Activated CD4-positive, alpha-beta T cell treated with anti-CD3 and anti-CD28 coated beads for 1 hour (primary cell): ENCODE data around the gene RBP5.
"Not testable (repeated sequence)": the region's sequence is repeated elsewhere in the genome, so short reads cannot be mapped to it uniquely, and the experiment has no call there.

Experiments used
- DNase-seq: peaks from one replicate; pipeline ENCODE4 v3.0.0-alpha.2; 2020

Gene RBP5

DNA sequence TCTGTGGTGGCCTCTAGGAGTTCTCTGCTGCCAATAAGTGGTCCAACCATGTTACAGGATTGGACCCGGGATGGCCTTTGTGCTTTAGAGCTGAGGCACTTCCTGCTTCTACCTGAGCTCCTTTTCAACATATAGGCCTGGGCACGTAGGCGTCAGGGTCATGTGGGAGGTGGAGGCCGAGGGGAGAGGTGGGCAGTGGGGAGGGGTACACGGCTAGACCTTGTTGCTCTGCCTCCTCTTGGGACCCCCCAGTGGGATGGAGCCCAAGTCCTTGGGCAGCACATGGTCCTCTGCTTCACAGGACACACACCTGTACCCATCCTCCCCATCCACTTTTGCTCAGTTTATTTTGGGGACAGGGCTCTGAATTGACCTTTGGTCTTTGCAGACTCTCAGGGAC, 7.4 kb downstream of the RBP5 start:
- DNase-seq = no peak

DNA sequence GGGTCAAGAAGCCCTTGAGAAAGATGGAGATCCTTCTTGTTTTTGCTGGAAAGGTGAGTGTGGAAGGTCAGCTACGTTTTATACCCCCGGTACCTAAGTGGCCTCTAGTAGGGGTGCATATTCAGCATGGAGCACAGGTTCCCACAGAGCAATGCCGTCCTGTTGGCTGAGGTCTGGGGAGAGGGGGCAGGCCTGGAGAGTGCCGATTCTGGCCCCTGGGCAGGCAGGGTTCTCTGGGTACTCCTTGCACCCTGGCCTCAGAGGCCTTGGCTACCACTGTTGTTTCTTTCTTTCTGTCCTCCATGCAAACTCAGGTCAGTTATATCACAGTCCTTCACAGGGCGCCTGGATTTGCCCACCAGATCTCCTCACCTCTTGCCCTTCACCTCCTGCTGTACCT, 8.5 kb downstream of the RBP5 start:
- no peak for DNase-seq

DNA sequence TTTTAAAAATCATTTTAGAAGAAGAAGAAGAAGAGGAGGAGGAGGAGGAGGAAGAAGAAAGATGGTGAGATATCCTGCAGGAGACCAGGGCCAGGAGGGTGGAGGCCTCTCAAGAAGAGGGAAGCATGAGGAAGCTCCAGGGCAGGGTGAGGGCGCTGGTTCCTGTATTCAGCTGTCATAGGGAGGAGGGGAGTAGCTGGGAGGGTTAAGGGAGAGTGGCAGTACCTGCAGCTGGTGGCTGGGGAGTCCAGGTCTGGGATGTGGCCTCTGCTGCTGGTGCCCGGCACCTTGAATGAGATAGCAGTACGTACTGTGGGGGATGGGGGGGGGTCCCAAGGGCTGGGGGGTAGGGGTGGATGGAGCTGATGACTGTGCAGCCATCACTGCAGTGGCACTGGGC, 9.8 kb downstream of the RBP5 start:
- no peak for DNase-seq

- no peak for DNase-seq
Measured at GRCh38 chr12:7117670-7118069, 11.0 kb downstream of the RBP5 start.

DNA sequence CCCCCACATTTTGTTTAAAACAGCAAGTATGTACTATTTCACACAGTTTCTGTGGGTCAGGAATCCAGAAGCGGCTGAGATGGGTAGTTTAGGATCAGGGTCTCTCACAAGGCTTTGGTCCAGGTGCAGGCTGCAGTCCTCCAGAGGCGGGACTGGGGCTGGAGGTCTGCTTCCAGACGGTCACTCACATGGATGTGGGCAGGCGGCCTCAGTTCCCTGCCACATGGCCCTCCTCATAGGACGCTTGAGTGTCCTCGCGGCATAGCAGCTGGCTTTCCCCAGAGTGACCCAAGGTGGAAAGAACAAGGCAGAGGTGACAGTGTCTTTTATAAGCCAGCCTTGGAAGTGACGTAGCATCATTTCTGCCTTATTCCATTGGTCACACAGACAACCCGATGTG, 11.8 kb downstream of the RBP5 start:
- DNase-seq = no peak

DNA sequence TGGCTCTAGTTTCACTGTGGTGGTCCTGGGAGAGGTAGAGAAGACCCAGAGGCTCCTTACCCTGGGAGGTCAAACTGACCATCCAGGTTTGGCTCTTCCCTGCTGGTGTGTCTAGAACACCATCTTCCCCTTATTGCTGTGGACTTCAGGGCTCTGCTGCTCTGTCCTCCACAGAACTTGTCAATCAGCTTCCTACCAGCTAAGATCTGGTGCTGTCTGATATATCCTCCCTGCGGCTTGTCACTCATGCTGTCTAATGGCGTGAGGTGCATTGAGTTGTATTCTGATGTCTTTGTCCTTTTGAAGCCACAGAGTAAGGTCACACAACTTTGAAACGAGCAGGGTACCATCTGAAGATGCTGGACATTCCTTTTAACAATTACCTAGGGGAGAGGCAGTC, 12.5 kb downstream of the RBP5 start:
- no peak for DNase-seq

GRCh38 chr12:7114851-7115250, 13.8 kb downstream of the RBP5 start:
- no peak for DNase-seq

- DNase-seq = no peak
Measured at GRCh38 chr12:7114008-7114407, 14.7 kb downstream of the RBP5 start.

GRCh38 chr12:7113389-7113871, 15.3 kb downstream of the RBP5 start:
- DNase-seq = no peak

DNA sequence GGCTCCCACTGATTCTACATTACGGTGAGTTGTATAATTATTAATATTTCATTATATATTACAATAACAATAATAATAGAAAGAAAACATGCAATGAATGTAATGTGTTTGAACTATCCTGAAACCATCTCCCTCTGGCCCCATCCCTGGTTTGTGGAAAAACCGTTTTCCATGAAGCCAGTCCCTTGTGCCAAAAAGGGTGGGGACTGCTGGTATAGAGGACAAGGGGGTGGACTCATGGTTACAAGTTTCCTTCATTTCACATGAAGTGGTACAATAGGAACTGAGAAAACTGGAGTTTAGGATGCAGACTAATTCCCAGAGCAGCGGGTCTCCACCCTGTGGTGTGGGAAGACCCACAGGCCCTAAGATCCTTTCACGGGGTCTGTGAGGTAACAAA, 16.6 kb downstream of the RBP5 start:
- no peak for DNase-seq

- DNase-seq = no peak
Measured at GRCh38 chr12:7110661-7111060, 18.0 kb downstream of the RBP5 start.

DNA sequence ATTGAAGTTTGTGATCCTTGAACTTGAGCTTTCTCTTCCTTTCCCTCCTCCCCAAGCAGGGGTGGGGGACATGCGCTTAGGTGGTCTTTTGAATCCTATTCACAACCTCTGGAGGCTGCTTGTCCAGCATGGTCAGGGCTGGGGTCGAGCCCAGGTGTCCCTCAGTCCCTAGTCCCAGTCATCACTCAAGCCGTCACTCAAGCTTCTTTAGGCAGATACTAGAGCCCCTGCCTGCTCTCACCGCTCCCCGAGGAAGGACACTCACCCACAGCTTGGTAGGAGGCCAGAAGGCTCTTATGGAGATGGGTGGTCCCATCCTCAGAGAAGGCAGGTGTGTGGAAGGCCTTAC, 19.1 kb downstream of the RBP5 start:
- no peak for DNase-seq

GRCh38 chr12:7108796-7109571, 19.7 kb downstream of the RBP5 start, which contains the start of gene C1RL:
Gene C1RL (minus strand): TSS chr12:7109214. CDS start chr12:7109180, 34 bp downstream.
- DNase-seq = peak; percentile 65

DNA sequence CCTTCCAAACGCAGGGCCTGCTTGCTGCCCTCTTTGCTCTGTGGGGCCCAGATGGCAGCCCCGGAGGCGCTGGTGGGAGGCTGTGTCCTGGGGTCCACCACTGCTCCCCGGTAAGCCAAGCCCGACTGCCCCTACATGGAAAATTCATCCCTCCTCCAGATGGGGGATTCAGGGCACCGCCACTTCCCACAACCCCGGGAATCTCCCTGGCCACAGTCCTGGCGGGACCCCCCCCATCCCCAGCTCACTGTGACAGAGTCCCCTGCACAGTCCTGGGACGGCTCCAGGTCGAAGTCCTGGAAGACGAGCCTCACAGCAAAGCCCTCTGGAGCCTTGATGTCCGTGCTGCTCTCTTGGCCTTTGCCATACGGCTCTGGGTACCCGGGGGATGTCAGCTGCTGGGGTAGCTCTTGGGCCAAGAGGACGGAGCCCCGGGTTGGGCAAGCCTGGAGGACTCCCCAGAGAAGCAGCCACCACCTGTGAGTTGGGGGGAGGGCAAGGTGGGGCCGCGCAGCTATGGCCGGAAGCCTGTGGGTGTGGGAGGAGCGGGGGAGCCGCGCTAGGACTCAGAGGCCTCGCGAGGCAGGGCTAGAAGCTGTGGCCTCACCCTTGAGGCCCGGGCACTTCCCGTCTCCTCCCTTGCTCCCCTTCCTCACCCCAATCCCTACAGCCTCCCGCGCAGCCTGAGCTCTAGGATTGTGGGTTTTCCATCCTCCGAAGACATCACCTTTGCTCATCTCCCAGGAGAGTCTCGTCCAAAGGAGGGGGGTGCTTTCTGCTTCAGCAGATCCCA, 20.5 kb downstream of the RBP5 start:
- DNase-seq = peak; percentile 52

DNA sequence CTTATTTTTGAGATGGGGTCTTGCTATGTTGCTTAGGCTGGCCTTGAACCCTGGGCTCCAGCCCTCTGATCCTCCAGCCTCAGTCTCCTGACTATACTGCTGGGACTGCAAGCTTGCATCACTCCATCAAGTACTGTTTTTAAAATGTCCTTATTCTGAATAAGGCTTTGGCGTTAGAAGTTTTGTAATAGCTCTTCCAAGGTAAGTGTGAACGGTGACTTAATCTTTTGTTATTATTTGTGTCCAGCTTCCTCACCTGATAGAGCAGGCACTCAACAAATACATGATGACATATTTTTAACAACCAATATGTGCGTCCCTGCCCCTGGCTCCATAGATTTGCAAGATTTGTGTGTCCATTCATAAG, 21.1 kb downstream of the RBP5 start:
- no peak for DNase-seq

DNA sequence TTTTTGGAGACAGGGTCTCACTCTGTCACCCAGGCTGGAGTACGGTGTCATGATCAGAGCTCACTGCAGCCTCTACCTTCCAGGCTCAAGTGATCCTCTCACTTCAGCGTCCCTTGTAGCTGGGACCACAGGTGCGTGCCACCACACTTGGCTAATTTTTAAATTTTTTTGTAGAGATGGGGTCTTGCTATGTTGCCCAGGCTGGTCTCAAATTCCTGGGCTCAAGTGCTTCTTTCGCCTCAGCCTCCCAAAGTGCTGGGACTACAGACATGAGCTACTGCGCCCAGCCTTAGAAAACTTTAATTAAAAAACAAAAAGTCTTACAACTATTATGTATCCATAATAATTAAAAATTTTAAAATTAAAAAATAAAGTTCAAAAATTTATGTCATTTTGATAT, 21.5 kb downstream of the RBP5 start:
- DNase-seq = not testable (repeated sequence)

DNA sequence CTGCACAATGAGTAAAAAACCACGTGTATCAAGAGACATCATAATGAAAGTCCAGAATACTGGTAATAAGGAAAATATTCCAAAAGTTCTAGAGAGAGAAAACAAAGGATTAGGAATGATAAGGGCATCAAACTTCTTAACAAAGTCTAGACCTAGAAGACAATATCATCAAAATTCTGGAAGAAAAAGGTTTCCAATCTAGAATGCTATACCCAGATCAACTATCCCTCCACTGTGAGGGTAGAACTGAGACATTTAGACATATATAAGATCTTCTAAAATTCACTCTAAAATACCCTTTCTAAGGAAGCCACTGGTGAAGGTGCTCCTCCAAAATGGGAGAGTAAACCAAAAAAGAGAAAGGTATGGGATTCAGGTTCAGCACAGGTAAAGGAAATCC, 22.6 kb downstream of the RBP5 start:
- no peak for DNase-seq

DNA sequence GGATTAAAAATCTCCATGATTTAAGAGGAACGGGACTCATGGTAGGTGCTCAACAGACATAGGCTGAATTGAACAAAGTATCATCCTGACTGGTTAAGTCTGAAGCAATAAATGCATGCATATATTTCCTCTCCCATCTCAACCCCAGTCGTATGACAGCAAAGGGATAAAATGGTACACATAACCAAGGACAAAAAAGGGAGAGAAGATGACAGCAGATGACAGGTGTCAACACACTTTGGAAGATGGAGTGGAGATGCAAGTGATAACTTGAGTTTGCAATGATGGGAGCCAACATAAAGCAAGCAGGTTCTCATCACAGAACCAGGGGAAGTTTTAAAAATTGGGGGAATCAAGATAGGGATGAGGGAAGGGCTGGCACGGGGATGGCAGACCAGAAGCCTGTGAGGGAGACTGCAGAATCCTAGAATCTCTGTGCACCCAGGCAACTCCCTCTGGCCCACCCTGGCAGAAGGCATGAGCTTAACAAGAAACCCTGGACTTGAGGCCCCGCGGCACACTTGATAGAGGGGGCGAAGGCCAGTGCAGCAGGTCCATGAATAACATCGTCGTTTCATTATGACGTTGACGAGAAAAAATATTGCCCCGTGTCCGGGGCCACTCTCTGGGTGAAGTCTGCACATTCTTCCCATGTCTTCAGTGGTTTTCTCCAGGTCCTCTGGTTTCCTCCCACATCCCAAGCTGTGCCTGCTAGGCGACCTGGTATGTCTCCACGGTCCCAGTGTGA, 24.7 kb downstream of the RBP5 start:
- no peak for DNase-seq

DNA sequence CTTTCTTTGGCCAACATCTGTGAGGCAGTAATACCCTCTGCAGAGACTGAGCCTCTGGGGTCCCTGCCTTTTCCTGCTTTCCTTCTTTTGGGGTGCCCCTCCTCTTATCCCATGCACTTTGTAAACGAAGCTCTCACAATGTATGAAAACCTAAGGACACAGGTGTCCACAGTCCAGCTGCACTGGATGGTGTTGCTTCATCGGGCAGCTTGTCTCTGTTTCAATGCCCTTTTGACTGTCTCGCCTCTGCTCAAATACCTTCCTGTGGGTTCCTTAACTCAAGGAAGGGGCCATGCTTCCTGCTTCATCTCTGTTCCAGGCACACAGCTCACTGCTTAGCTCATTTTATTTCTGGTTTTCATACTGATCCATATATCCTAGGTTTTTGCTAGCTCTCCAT, 26.1 kb downstream of the RBP5 start:
- DNase-seq = no peak

- no peak for DNase-seq
Measured at GRCh38 chr12:7101694-7102131, 27.0 kb downstream of the RBP5 start.

DNA sequence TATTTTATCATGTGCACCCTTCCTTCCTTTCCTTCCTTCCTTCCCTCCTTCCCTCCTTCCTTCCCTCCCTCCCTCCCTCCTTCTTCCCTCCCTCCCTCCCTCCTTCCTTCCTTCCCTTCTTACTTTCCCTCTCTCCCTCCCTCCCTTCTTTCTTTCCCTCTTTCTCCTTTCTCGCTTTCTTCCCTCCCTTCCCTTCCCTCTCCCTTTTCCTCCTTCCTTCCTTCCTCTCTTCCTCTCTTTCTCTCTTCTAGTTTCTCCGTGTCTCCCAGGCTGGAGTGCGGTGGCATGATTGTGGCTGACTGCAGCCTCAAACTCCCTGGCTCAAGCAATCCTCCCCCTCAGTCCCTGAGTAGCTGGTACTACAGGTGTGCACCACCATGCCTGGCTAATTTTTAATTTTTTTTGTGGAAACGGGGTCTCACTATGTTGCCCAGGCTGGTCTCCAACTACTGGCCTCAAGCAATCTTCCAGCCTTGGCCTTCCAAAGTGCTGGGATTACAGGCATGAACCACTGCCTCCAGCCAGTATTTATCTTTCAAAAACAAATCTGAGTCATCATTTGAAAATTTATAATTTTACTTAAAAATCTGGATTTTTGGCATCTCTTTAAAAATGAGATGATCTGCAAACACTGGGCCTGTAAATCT, 27.5 kb downstream of the RBP5 start:
- DNase-seq = no peak

DNA sequence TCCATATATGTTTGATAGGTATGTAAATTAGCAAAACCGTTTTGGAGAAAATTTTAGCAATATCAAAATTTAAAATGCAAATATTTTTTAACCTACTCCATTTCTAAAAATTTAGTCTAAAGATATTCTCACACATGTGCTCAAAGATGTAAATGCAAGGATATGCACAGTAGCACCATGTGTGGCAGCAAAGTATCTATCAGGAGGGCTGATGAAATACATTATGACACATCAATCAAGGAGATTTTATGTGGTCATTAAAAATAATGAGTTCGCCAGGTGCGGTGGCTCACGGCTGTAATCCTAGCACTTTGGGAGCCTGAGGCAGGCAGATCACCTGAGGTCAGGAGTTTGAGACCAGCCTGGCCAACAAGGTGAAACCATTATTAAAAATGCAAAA, 28.4 kb downstream of the RBP5 start:
- no peak for DNase-seq
